Measurements from ENCODE around the gene TMBIM6. TPM values are rescaled to one million over a fixed set of nuclear protein-coding genes. Genes with fewer than 3 reads are reported as not detected.
"Not testable (repeated sequence)": the region's sequence is repeated elsewhere in the genome, so short reads cannot be mapped to it uniquely, and the experiment has no call there.

Gene TMBIM6
- total RNA-seq, 2 donors from 2014 or later = 755 to 785 TPM

- ATAC-seq (replicated peaks in 1 of 2) (no peak), DNase-seq (no peak)
- H3K4me1 Mint-ChIP-seq (ENCODE audit: low read depth) = peaks cover 54% of the 10 kb centered on the region
- H3K27me3 Mint-ChIP-seq (ENCODE audit: low read depth) = no peaks in the 10 kb centered on the region
- H3K4me3 Mint-ChIP-seq = no peak overlapping the region
- no peak overlapping the region for H3K27ac Mint-ChIP-seq
- peaks cover 15 to 34% of the 10 kb centered on the region in 2 donors for H3K36me3 Mint-ChIP-seq (ENCODE audit: insufficient read depth in 2 of 2)
- no peaks in the 10 kb centered on the region for H3K9me3 Mint-ChIP-seq
Measured at GRCh38 chr12:49766115-49766455, 24.7 kb downstream of the TMBIM6 start.

- DNase-seq (no peak), ATAC-seq (replicated peaks in 1 of 2) (peak in 1 of 2 donors; percentile 10)
- Mint-ChIP-seq H3K27ac (no peak overlapping the region), H3K27me3 (ENCODE audit: low read depth) (no peaks in the 10 kb centered on the region), H3K4me3 (no peak overlapping the region), H3K4me1 (ENCODE audit: low read depth) (peaks cover 42% of the 10 kb centered on the region), H3K36me3 (ENCODE audit: insufficient read depth in 2 of 2) (peaks cover 6 to 24% of the 10 kb centered on the region in 2 donors), H3K9me3 (no peaks in the 10 kb centered on the region)
Measured at GRCh38 chr12:49767333-49767732, 26.0 kb downstream of the TMBIM6 start.

DNA sequence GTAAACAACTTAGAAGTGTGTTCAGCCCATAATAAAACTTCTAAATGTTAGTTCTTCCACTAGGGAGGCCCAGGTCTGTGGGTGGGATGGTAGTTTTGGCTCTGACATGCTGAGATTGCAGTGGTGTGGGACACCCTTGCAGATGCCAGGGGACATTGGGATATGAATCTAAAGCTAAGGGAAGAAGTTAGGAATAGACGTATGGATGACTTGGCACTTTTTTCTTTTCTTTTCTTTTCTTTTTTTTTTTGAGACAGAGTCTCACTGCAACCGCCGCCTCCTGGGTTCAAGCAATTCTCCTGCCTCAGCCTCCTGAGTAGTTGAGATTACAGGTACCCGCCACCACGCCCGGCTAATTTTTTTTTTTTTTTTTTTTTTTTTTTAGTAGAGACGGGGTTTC lies 31.7 kb downstream of the TMBIM6 start:
- DNase-seq; H3K9me3 Mint-ChIP-seq; H3K4me3 Mint-ChIP-seq; H3K27ac Mint-ChIP-seq; H3K36me3 Mint-ChIP-seq (ENCODE audit: insufficient read depth in 2 of 2); H3K27me3 Mint-ChIP-seq (ENCODE audit: low read depth); ATAC-seq (replicated peaks in 1 of 2): not testable (repeated sequence)
- H3K4me1 Mint-ChIP-seq (ENCODE audit: low read depth) = peaks cover 20% of the 10 kb centered on the region

- H3K27me3 Mint-ChIP-seq (ENCODE audit: low read depth) = peaks cover 25% of the 10 kb centered on the region
- peaks cover 24% of the 10 kb centered on the region for H3K4me1 Mint-ChIP-seq (ENCODE audit: low read depth)
- peak overlapping the region; percentile 59 for H3K27ac Mint-ChIP-seq
- peak; percentile 91 to 93 for ATAC-seq (replicated peaks in 1 of 2)
- H3K36me3 Mint-ChIP-seq (ENCODE audit: insufficient read depth in 2 of 2) = no peaks in the 10 kb centered on the region
- peak; percentile 74 to 79 for DNase-seq
- no peak overlapping the region for H3K4me3 Mint-ChIP-seq
- no peaks in the 10 kb centered on the region for H3K9me3 Mint-ChIP-seq
Measured at GRCh38 chr12:49776413-49776812, 35.1 kb downstream of the TMBIM6 start.

DNA sequence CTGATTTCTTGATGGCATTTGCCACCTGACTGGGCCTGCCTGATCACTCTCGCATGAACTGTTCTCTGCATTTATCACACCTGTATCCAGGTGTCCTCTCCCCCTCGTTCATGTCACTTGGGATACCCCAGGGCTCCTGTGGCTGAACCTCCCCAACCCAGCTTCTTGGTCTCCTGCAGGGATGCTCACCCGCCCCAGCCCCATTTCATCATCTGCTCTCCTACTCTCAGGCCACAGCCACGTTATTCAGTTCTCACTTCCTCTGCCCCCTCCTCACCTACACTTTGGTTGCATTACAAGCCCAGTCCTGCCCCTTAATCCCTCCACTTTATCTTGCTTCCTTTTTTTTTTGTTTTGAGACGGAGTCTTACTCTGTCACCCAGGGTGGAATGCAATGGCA lies 35.5 kb downstream of the TMBIM6 start:
- ATAC-seq (replicated peaks in 1 of 2) = no peak
- Mint-ChIP-seq H3K9me3 (no peaks in the 10 kb centered on the region), H3K27me3 (ENCODE audit: low read depth) (peaks cover 25% of the 10 kb centered on the region), H3K27ac (peak overlapping the region; percentile 58), H3K4me1 (ENCODE audit: low read depth) (peaks cover 24% of the 10 kb centered on the region), H3K4me3 (no peak overlapping the region), H3K36me3 (ENCODE audit: insufficient read depth in 2 of 2) (no peaks in the 10 kb centered on the region)
- no peak for DNase-seq

DNA sequence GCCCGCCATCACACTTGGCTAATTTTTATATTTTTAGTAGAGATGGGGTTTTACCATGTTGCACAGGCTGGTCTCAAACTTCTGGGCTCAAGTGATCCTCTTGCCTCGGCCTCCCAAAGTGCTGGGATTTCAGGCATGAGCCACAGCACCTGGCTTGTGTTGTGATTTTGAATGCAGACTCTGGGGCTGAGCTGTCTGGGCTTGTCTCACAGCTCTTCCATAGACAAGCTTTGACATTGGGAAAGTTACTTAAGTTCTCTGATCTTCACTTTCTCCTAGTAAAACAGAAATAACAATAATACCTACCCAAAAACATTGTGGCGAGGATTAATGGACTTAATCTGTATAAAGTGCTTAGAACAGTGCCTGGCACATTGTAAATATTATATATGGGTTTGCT lies 36.0 kb downstream of the TMBIM6 start:
- peaks cover 24% of the 10 kb centered on the region for H3K4me1 Mint-ChIP-seq (ENCODE audit: low read depth)
- peak overlapping the region; percentile 58 for H3K27ac Mint-ChIP-seq
- peaks cover 25% of the 10 kb centered on the region for H3K27me3 Mint-ChIP-seq (ENCODE audit: low read depth)

DNA sequence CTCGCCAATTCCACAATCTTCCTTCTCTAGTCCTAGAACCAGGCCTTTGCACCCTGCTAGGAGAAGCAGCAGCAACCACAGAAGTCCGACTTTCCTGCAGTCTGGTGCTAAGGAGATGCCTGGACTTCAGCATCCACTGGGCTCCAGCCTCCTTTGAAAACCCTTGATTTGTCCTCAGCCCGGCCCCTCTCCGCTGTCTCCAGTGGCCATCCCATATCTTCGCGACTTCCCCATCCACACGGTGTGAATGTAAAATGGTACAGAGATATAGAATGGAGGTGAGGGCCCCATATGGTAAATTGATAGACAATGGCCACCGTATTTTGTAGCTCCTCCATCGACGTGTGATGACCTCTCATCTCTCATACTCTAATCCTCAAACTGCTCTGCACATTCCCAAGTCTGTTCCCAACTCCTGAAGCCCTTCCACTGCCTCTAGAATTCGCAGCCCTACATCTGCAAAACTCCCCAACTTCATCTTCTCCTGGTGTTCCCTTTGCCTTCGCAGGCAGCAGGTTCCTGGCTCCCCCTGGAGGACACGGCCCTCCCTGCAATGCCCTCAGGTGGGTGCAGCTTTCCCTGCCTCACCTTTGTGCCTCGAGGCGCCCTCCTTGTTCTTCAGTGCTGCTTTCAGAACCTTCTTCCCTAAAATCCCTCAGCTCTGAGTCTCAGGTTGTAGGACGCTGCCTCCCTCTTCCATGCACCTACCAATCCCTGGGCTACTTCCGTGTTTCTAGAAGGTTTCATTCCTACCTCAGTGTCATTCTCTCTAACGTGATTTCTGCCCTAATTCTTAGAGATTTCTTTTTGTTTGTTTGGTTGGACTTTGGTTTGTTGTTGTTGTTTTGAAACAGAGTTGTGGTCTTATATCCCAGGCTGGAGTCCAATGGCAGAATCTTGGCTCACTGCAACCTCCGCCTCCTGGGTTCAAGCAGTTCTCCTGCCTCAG lies 36.7 kb downstream of the TMBIM6 start:
- Mint-ChIP-seq H3K4me1 (ENCODE audit: low read depth) (peaks cover 24% of the 10 kb centered on the region), H3K27me3 (ENCODE audit: low read depth) (peaks cover 25% of the 10 kb centered on the region), H3K36me3 (ENCODE audit: insufficient read depth in 2 of 2) (no peaks in the 10 kb centered on the region), H3K27ac (no peak overlapping the region), H3K4me3 (peak overlapping the region in 1 of 2 donors; percentile 1), H3K9me3 (no peaks in the 10 kb centered on the region)
- DNase-seq (peak; percentile 81 to 85), ATAC-seq (replicated peaks in 1 of 2) (peak; percentile 65)

More for the DNA sequence above, 36.0 kb downstream of the TMBIM6 start:
- no peak for ATAC-seq (replicated peaks in 1 of 2)
- Mint-ChIP-seq H3K4me3 (no peak overlapping the region), H3K36me3 (ENCODE audit: insufficient read depth in 2 of 2) (no peaks in the 10 kb centered on the region), H3K9me3 (no peaks in the 10 kb centered on the region)
- DNase-seq = no peak

DNA sequence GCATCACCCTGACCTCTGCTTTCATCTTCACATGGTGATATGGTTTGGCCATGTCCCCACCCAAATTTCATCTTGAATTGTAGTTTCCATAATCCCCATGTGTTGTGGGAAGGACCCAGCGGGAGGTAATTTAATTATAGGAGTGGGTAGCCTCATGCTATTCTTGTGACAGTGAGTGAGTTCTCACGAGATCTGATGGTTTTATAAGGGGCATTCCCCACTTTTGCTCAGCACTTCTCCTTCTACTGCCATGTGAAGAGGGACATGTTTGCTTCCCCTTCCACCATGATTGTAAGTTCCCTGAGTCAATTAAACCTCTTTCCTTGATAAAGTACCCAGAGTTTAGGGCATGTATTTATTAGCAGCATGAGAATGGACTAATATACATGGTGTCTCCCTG lies 38.2 kb downstream of the TMBIM6 start:
- no peaks in the 10 kb centered on the region for H3K9me3 Mint-ChIP-seq
- H3K4me1 Mint-ChIP-seq (ENCODE audit: low read depth) = peaks cover 24% of the 10 kb centered on the region
- H3K27ac Mint-ChIP-seq = no peak overlapping the region
- peaks cover 39% of the 10 kb centered on the region for H3K27me3 Mint-ChIP-seq (ENCODE audit: low read depth)
- no peak for ATAC-seq (replicated peaks in 1 of 2)
- no peaks in the 10 kb centered on the region for H3K36me3 Mint-ChIP-seq (ENCODE audit: insufficient read depth in 2 of 2)
- no peak overlapping the region for H3K4me3 Mint-ChIP-seq
- no peak for DNase-seq

- ATAC-seq (replicated peaks in 1 of 2); H3K9me3 Mint-ChIP-seq; DNase-seq; H3K4me3 Mint-ChIP-seq; H3K36me3 Mint-ChIP-seq (ENCODE audit: insufficient read depth in 2 of 2); H3K27ac Mint-ChIP-seq: not testable (repeated sequence)
- Mint-ChIP-seq H3K27me3 (ENCODE audit: low read depth) (peaks cover 40% of the 10 kb centered on the region), H3K4me1 (ENCODE audit: low read depth) (peaks cover 24% of the 10 kb centered on the region)
Measured at GRCh38 chr12:49780914-49781313, 39.6 kb downstream of the TMBIM6 start.

DNA sequence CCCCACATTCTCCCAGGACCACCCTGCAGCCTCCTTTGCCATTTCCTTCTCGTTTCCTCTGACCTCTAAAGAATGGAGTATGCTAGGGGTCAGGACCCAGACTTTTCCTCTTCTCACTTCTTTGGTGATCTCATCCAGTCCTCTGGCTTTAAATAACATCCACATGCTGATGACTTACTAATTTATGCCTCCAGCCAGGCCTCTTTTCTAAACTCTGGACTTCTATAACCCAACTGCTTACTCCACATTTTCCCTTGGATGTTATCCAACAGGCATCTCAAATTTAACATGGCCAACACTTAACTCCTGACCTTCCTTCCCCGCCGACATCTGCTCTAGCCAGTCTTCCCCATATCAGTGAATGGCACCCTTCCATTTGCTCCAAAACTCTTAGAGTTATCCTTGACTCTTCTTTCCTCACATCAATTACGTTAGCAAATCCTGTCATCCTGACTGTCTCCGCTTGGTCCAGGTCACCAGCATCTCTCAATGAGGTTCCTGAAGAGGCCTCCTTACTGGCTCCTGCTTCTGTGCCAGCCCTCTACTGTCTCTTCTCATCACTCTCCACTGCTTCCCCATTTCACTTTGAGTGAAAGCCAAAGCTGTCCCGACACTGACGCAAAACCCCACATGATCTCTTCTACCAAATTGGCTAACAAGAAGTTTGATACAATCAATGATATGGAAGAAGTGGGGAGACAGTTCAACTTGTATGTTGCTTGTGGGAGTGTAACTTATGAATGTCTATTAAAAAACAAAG lies 42.7 kb downstream of the TMBIM6 start:
- H3K27ac Mint-ChIP-seq = no peak overlapping the region
- DNase-seq (no peak), ATAC-seq (replicated peaks in 1 of 2) (no peak)
- peaks cover 0 to 3% of the 10 kb centered on the region in 2 donors for H3K9me3 Mint-ChIP-seq
- H3K27me3 Mint-ChIP-seq (ENCODE audit: low read depth) = peaks cover 37% of the 10 kb centered on the region
- no peak overlapping the region for H3K4me3 Mint-ChIP-seq
- no peaks in the 10 kb centered on the region for H3K36me3 Mint-ChIP-seq (ENCODE audit: insufficient read depth in 2 of 2)
- H3K4me1 Mint-ChIP-seq (ENCODE audit: low read depth) = no peaks in the 10 kb centered on the region

DNA sequence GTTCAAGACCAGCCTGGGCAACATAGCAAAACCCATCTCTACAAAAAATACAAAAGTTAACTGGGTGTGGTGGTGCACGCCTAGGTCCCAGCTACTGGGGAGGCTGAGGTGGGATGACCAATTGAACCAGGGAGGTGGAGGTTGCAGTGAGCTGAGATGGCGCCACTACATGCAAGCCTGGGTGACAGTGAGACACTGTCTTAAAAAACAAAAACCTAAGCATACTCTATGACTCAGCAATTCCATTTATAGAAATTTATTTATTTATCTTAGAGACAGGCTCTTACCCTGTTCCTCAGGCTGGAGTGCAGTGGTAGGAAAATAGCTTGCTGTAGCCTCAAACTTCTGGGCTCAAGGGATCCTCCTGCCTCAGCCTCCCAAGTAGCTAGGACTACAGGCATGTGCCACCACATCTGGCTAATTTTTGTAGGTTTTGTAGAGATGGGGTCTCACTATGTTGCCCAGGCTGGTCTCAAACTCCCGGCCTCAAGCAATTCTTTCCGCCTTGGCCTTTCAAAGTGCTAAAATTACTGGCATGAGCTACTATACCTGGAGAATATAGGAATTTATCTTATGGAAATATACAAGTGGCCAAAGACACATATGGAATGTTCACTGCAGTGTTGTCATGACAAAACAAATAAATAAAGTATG lies 43.5 kb downstream of the TMBIM6 start:
- ATAC-seq (replicated peaks in 1 of 2) (no peak), DNase-seq (no peak)
- peaks cover 0 to 3% of the 10 kb centered on the region in 2 donors for H3K9me3 Mint-ChIP-seq
- peaks cover 30% of the 10 kb centered on the region for H3K27me3 Mint-ChIP-seq (ENCODE audit: low read depth)
- H3K36me3 Mint-ChIP-seq (ENCODE audit: insufficient read depth in 2 of 2) = no peaks in the 10 kb centered on the region
- no peak overlapping the region for H3K4me3 Mint-ChIP-seq
- H3K27ac Mint-ChIP-seq = no peak overlapping the region
- H3K4me1 Mint-ChIP-seq (ENCODE audit: low read depth) = no peaks in the 10 kb centered on the region

GRCh38 chr12:49787672-49788071 lies 46.3 kb downstream of the TMBIM6 start:
- Mint-ChIP-seq H3K9me3 (peaks cover 0 to 3% of the 10 kb centered on the region in 2 donors), H3K27me3 (ENCODE audit: low read depth) (peaks cover 15% of the 10 kb centered on the region), H3K27ac (no peak overlapping the region), H3K4me3 (no peak overlapping the region), H3K4me1 (ENCODE audit: low read depth) (no peaks in the 10 kb centered on the region), H3K36me3 (ENCODE audit: insufficient read depth in 2 of 2) (no peaks in the 10 kb centered on the region)
- ATAC-seq (replicated peaks in 1 of 2) (no peak), DNase-seq (no peak)

GRCh38 chr12:49789992-49790391 lies 48.6 kb downstream of the TMBIM6 start:
- Mint-ChIP-seq H3K27me3 (ENCODE audit: low read depth) (no peaks in the 10 kb centered on the region), H3K36me3 (ENCODE audit: insufficient read depth in 2 of 2) (no peaks in the 10 kb centered on the region), H3K4me3 (no peak overlapping the region), H3K9me3 (peaks cover 0 to 3% of the 10 kb centered on the region in 2 donors), H3K4me1 (ENCODE audit: low read depth) (no peaks in the 10 kb centered on the region), H3K27ac (no peak overlapping the region)
- DNase-seq = no peak
- no peak for ATAC-seq (replicated peaks in 1 of 2)

Measured in activated T-cell treated with anti-CD3 and anti-CD28 coated beads, Interleukin-2, amount 50 U/mL, for 72 hours (primary cell).